HG03565 (cell line): ENCODE results near the gene MSI2.

ENCODE experiments used
- ATAC-seq: cut with Tn5 transposase; IDR thresholded peaks from one replicate; pipeline ENCODE4 v1.9.1; 2021; ENCODE audit warnings: mild to moderate bottlenecking, moderate library complexity; ENCODE audit not compliant: unreplicated experiment

MSI2 gene

DNA sequence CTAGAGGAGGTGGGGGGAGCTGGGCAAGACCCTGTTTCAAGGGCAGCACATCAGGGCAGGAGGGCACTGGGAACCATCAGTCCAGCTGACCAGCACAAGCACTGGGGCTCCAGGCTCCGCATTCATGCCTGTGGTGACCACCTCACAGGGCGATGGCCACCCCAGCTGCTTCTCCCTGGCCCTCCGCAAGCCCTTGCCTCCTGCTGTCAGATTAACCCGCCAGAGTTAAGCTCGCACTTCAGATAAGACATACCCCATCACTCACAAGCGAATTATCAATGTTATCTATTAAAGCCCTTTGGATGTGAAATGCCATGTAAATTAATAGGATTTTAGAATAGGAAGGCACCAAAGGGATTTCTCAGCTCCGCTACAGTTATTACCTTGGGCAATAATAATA, 383.8 kb downstream of the MSI2 start:
- no peak for ATAC-seq

GRCh38 chr17:57641761-57642160, 385.4 kb downstream of the MSI2 start:
- no peak for ATAC-seq

GRCh38 chr17:57643062-57643461, 386.7 kb downstream of the MSI2 start:
- ATAC-seq, result no peak

DNA sequence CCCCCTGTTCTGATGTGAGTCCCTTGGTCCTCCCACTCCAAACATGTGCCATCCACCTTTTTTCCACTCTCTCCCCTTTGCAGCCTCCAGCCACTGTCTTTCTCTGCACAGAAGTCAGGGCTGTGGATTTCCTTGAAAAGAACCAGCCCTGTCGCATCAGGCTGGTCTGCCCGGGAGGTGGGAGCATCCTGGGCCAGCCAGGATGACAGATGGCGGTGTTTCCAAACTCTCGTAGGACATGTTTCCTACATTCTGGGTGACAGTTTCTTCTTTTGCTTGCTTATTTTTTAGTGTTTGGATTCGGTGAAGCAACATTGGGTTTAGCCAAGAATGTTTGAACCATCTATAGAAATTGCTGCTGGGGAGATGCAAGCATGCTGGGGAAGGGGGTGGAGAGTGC, 388.0 kb downstream of the MSI2 start:
- no peak for ATAC-seq

DNA sequence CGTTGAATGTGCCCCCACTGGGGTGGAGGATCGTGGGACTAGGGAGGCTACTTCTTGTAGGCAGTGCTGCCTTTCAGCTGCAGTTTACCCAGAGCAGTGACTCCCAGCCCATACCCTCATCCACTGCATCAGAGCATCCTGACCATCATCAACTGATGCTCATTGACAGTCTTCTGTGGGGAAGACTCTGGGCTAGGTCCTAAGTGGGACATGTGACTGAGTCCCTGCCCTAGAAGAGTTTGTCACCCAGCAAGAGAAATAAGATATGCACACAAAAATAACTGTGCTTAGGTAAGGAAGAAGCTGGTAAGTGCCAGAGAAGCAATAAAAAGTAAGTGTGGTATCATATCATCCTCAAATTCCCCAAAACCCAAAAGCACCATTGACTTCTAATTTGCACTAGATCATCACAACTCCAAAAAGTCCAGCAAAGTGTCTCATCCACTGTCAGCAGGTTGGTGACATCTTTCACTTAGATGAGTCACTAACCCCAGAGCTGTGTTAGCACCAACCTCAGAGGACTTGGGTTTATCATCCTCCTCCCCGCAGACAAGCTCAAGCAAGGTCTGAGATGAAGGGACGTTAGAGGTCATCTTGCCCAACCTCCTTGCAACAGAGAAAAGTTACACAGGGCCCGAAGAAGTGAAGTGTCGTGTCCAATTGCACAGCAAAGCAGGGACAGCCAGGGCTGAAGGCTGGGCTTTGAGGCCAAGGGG, 389.8 kb downstream of the MSI2 start:
- no peak for ATAC-seq

GRCh38 chr17:57648720-57649119, 392.4 kb downstream of the MSI2 start:
- ATAC-seq, result no peak

- no peak for ATAC-seq
Observed at GRCh38 chr17:57649191-57649590, 392.9 kb downstream of the MSI2 start.

GRCh38 chr17:57649731-57650484, 393.6 kb downstream of the MSI2 start:
- no peak for ATAC-seq

- no peak for ATAC-seq
Observed at GRCh38 chr17:57650548-57650947, 394.2 kb downstream of the MSI2 start.

- no peak for ATAC-seq
Observed at GRCh38 chr17:57651451-57651850, 395.1 kb downstream of the MSI2 start.

GRCh38 chr17:57651996-57652395, 395.7 kb downstream of the MSI2 start:
- ATAC-seq, result no peak

DNA sequence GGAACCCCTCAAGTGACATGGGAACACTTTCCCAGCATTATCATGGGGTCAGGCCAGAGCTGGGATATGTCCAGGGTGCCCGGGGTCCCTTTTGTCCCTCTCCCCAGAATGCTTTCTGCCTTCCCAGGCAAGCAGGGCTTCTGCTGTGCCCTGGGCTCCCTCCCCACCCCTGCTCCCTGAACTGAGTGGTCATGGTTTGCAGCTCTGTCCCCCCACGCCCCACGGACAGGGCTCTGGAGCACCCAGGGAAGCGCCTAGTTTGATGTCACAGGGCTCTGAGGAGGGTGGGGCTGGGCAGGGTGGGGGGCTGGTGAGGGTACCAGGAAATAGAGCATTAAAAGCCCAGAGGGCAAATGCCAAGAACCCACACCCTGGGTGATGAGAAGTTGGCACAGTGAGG, 396.5 kb downstream of the MSI2 start:
- no peak for ATAC-seq

DNA sequence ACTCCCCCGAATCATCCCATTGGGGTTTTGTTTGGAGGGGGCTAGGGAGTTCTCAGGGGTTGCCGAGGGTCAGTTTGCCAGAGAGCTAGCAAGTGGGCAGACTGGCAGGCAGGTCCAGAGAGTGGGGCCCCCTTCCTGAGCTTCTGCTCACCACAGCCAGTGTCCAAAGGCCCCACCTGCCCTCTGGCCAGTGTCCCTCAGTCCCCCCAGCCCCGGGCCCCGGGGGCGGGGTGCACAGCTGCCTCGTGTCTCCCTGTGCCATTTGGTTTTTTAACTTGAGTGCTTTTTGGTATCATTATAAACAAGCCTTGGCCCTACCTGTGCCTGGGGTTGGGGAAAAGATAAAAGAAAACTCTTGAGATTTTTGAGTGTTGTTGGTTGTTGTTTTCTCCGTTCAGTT, 397.0 kb downstream of the MSI2 start:
- ATAC-seq, result no peak

- ATAC-seq, result no peak
Observed at GRCh38 chr17:57654040-57654775, 397.9 kb downstream of the MSI2 start.

GRCh38 chr17:57655553-57655952, 399.2 kb downstream of the MSI2 start:
- ATAC-seq, result no peak

- ATAC-seq, result no peak
Observed at GRCh38 chr17:57657211-57657610, 400.9 kb downstream of the MSI2 start.

DNA sequence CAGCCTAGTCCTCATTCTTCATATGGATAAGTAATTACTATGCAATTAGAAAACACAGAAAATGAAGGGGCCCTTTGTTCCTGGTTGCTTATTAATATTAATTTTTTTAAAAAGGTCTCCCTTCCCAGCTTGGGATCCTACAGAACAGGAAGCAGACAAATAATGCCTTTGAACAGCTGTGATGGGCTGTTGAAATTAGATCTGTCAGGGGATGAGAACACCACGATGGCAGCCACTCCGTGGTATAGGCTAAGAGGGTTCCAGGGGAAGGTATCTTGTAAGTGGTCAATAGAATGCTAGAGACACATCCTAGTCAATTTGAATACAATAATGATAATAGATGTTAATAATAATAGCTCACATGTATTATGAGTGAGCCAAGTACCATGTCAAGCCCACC, 405.7 kb downstream of the MSI2 start:
- no peak for ATAC-seq

GRCh38 chr17:57662644-57663308, 406.5 kb downstream of the MSI2 start:
- no peak for ATAC-seq

GRCh38 chr17:57663326-57664070, 407.2 kb downstream of the MSI2 start:
- ATAC-seq, result no peak

DNA sequence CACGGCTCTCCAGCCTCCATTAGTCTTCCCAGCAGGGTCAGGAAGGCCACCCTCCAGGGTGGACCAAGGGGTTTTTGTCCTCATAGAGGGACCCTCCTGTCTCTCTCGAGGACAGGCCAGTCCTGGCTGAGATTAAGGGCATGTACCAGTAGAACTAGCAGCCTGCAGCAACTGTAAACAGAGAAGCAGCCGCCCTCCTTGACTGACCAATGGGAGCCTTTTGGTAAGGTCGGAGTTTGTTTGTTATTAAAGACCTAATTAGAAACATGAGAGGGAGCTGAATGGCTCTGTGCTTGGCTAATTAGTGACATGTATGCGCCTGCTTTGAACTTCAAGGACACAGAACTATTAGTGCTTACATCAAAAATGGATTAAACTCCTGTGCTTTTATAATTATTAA, 408.8 kb downstream of the MSI2 start:
- no peak for ATAC-seq

GRCh38 chr17:57665696-57666095, 409.4 kb downstream of the MSI2 start:
- ATAC-seq, result no peak
